ENCODE data around the gene SLC2A1.
A peak's percentile ranks its signal among the peaks of the same experiment; 100 is the strongest.

Gene SLC2A1

GRCh38 chr1:42979896-42980800, 21.5 kb upstream of the SLC2A1 start:
- DNase-seq, result no peak

GRCh38 chr1:42979036-42979430, 20.4 kb upstream of the SLC2A1 start:
- no peak for DNase-seq

GRCh38 chr1:42978317-42979035, 19.8 kb upstream of the SLC2A1 start:
- no peak for DNase-seq

- DNase-seq, result no peak
These were observed 19.0 kb upstream of the SLC2A1 start for GRCh38 chr1:42977653-42978052.

- DNase-seq, result no peak
These were observed 17.0 kb upstream of the SLC2A1 start for GRCh38 chr1:42975561-42976225.

GRCh38 chr1:42974767-42975437, 16.2 kb upstream of the SLC2A1 start:
- DNase-seq, result no peak

GRCh38 chr1:42973799-42974198, 15.1 kb upstream of the SLC2A1 start:
- no peak for DNase-seq

- DNase-seq, result no peak
These were observed 14.6 kb upstream of the SLC2A1 start for GRCh38 chr1:42973286-42973685.

- no peak for DNase-seq
These were observed 13.2 kb upstream of the SLC2A1 start for GRCh38 chr1:42971841-42972291.

GRCh38 chr1:42970143-42970542, 11.5 kb upstream of the SLC2A1 start:
- no peak for DNase-seq

GRCh38 chr1:42968654-42969053, 10.0 kb upstream of the SLC2A1 start:
- no peak for DNase-seq

- no peak for DNase-seq
These were observed 8.3 kb upstream of the SLC2A1 start for GRCh38 chr1:42966688-42967612.

- no peak for DNase-seq
These were observed 6.7 kb upstream of the SLC2A1 start for GRCh38 chr1:42965378-42965777.

- DNase-seq, result no peak
These were observed 5.6 kb upstream of the SLC2A1 start for GRCh38 chr1:42964044-42964812.

- no peak for DNase-seq
These were observed 4.8 kb upstream of the SLC2A1 start for GRCh38 chr1:42963378-42964043.

GRCh38 chr1:42962641-42963377, 4.1 kb upstream of the SLC2A1 start:
- peak; percentile 41 for DNase-seq

GRCh38 chr1:42961312-42962091, 2.8 kb upstream of the SLC2A1 start:
- no peak for DNase-seq

GRCh38 chr1:42960566-42961311, 2.1 kb upstream of the SLC2A1 start:
- DNase-seq, result no peak

Measured in NCI-H1092 (cell line).